GM11168 (cell line): ENCODE measurements around the gene SETMAR.
"Not testable (repeated sequence)": the region's sequence is repeated elsewhere in the genome, so short reads cannot be mapped to it uniquely, and the experiment has no call there.

Source experiments
- in situ Hi-C: fragments of 300-500 bp; cut with MboI; formaldehyde crosslinking; loops from one replicate; pipeline ENCODE4 v1.12.0; 2022; ENCODE audit warnings: low sequenced_read_pairs; ENCODE audit not compliant: unreplicated experiment

Gene SETMAR

DNA sequence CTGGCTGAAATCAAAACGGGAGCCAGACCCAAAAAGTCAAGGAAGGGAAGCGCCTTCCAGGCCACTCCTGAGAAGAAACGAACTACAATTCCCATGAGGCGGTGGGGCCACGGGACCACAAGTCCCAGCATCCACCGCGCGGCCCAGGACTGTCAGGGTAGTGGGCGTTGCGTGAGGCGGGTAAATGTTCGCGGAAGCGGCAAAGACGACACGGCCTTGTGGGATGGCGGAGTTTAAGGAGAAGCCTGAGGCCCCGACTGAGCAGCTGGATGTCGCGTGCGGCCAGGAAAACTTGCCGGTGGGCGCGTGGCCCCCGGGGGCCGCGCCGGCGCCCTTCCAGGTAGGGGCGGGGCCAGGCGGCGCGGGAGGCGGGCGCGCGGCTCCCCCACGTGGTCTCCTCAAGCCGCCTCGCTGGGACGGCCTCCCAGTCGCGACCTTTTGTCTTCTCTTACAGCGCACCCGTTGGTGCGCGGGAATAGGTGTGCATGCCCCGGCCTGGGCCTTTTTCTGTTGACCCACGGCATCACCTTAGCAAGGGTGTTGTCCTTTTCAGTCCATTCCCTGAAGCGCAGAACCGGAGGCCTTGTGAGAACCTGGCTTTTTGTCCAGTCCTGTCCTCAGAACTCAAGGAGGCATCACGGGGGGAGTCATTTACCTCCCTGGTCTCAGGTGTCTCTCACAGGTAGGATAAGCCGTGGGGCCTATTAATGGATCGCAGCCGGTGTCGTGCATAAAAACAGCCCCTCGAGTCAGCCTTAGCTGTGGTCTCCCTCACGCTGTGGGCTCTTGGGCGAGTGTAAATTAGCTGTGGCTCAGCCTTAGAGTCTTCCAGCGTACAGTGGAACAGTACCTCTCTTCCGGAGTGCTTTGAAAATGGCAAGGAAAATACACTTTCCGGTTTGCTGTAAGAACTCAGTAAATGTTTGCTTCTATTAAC, at the start of gene SETMAR:
Gene SETMAR (plus strand): TSS at position 183 of the 937 bp plus-strand sequence. CDS start 2 bp downstream, at position 185.
- in situ Hi-C loops: no loop called here

DNA sequence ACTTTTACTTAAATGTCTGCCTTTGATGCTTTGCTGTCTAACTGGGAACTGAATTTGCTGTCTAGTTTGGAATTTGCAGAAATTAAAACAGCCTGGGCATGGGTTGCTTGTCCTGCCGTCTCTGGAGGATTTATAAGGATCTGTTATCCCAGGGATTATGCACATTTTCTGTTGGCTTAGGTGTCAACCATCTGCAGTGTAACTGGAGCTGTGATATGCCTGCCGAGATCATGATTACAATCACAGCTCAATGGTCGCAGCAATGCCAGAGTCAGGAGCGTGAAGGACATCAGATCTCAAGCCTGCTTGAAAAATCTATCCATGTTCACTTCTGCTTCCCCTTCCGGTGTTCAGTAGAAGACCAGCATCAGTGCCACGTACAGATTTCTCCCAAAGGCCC, 41.8 kb upstream of the SETMAR start:
- in situ Hi-C loops: no loop called here

DNA sequence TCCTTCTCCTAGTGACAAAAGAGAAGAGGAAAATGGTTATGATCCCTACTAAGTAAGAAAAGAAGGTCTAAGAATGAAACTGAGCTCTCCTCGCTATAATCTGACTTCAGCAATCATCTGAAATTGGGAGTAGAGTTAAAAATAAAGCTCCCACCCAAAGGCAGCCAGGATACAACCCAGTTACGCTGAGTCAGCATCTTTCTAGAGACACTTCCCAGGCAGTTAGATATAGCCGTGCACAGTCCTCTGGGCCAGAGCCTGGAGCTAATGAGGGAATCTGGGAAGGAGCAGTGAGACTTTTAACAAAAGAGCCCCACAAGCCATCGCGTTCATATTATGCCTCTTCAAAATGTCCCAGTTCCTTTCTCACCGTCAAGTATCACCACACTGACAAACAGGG, 39.1 kb upstream of the SETMAR start:
- in situ Hi-C loops: no loop called here

DNA sequence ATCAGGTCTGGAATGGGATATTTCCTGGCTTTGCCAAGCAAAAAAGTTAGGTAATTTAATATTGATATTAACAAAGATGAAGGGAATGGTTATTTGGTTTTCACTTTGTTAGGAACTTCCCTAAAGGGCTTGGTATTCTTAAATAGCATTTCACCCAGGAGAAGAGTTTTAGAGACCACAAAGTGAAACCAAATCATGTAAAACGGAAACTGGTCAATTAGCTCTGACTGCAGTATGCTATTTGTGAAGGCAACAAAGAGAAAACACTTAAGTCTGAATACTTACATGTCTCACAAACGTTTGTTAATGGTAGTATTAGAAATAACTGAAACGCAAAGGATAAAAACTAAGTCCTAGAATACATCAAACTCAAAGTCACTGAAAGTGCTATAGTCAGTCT, 32.4 kb upstream of the SETMAR start:
- in situ Hi-C loops: no loop called here

DNA sequence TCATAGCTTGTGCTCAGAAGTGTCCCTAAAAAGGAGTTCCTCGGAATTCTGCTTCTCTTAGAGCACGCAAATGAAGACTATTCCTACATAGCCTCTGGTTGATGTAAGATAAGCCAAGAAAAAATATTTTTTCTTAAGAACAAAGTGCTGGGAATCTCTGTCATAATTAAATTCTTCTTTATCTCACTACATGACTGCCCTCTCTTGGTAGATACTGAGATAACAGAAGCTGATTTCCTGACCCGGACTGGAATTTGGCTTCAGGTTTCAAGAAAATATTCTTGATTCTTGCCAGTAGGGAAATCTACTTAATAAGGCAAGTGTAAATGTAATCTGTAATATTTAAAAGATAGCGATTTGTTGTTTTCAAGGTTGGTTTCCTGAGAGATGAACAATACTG, 31.3 kb upstream of the SETMAR start:
- in situ Hi-C loops: no loop called here

DNA sequence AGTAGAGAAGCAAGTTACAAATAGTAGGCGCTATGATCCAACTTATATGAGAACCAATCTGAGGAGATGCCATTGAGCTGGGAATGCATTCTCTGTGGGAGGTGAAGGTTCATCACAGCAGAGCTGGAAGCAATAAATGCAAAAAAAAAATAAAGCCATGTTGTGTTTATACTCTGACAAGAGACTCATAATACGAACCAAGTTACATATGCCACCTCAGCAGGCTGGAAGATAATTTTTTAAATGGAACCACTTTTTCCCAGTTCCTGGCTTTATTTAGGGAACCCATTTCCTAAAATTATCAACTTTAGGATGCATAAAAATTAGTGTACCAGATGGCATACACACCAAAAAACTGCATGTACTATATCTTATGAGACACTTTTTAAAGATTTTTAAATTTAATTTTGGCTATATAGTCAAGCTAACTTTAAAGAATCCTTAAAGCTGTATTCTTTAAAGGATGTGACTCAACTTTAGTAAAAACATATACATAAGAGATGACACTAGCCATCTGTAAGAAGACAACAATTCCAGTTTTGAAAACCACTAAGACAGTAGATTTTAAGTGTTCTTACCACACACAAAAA, 23.6 kb upstream of the SETMAR start:
- in situ Hi-C loops: loop anchor here (25.0 kb wide), 1 partner anchor 1067 kb away; no protein-coding TSS in a partner anchor

DNA sequence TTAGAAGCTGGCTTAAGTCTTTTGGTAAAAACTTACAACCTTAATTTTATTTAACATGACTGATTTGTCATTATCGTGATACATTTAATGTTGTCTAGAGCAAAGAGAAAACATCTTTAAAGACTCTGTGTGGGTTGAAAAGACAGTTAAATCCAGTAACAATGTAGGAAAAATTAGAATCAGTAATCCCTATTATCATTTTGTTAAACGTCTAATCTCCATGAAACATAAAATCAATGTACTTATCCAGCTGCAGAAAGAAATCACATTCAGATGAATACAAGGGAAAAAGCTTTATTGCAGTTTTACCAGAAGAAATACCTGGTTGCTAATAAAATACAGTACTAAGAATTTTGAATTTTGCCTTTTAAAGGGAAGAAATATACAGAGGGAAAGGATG, 21.2 kb upstream of the SETMAR start:
- in situ Hi-C loops: loop anchor here (25.0 kb wide), 1 partner anchor 1070 kb away; no protein-coding TSS in a partner anchor

DNA sequence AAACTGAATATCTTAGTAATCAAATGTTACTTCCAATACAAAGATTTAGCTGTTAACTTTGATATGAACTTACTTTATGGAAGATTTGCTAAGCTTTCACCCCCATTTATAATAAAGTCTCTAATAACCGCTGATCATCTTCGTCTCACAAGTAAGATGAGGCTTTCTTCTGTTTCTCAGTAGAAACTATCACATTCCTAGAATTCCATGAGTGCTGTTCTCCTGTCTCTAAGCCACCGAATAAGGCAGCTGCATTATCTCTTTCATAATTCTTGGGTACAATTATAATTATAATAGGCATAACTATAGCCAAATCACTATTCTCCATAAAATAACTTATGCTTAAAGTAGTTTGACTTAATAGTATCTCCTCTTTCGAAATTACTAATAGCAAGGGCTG, 18.3 kb upstream of the SETMAR start:
- in situ Hi-C loops: loop anchor here (25.0 kb wide), 1 partner anchor 1073 kb away; no protein-coding TSS in a partner anchor

DNA sequence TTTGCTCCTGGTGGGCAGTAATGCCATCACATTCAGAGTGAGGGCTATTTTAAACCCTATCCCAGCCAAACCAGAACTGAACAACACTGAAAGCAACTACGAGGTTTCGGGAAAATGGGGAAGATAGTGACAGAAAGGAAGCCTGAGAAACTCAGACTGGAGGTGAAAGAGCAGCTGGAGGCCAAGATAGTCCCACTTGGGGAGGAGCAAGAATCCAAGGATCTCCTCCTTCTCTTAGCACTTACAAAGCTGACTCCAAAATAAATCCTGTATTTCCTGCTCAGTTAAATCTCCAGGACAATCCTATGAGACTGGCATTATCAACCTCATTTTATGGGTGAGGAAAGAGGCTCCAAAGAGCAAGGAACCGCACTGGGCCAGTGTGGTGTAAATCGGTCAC, 14.1 kb upstream of the SETMAR start:
- in situ Hi-C loops: loop anchor here (25.0 kb wide), 1 partner anchor 1077 kb away; no protein-coding TSS in a partner anchor

DNA sequence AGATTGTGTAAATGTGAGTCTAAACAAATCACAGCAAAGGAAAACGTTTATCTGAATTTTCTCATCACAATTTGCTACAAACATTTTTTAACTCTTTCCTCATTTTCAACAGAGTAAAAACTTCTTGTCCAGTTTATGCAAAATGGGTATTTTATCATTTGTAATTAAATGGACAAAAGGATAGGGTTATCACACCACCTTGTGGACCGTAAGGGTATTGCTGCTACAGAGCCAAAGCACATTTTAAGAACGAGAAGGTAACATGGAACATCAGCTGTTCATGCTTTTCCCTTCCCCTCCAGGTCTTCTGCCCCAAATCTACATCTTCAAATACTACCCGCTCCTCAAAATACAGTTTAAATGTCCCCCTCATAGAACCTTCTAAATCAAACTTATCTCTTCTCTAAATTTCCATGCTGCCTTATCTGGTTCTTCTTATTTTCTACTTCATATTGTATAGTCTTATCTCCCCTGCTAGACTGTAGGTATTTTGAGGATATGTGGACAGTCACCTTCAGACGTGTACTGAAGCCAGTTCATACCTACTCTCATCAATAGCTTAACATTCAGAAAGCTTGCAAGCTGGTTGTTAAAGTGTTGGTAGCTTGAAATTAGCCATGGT, 12.8 kb upstream of the SETMAR start:
- in situ Hi-C loops: loop anchor here (25.0 kb wide), 1 partner anchor 1078 kb away; no protein-coding TSS in a partner anchor

DNA sequence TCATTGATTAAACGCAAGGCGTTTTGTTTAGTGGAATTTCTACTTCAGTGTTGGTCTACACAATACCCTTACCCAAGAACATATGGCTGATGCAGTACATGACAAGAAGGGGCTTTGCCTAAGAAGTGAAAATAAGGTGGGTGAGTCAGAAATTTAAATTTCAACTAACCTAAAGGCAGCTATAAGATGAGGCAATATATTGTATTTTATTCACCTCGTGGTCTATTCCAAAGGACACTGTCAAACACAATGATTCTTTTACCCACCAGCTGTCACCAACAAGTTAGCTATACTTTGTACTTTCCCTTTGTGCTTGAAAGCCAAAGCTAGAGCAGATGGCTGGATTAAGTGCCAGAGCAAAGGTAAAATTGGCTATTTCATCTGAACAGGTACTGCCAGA, 10.9 kb upstream of the SETMAR start:
- in situ Hi-C loops: loop anchor here (25.0 kb wide), 1 partner anchor 1080 kb away; no protein-coding TSS in a partner anchor

DNA sequence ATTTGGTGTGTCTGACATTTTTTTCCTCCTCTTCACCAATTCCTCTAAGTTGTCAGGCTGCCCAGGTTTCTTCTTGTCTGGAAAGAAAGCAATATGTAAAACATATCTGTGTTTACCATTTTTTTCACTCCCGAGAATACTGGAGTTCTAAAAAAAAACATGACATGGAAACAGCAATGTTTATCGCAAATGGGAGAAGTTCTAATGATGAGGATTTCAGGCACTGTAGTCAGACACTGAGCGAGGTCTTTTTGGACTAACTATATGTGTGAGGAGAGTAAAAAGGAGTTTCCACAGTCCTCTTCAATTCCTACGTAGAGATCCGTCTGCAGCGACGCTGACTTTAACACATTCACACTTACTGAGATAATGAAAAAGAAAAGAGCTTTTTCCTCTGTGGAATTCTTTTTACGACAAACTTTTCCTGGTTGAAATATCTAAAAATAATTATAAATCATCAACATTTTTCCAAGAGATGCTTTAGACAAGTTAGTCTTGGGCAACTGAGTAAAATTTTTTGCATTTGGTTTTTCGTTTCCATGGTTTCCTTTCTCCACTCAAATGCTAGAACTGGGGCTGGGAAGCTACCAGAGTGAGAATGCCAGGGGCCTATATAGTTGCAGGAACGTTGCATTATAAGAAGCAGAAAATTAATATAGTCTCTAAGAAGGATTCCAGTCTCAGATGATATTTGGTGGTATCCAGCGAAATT, 8.4 kb upstream of the SETMAR start:
- in situ Hi-C loops: loop anchor here (25.0 kb wide), 1 partner anchor 1082 kb away; no protein-coding TSS in a partner anchor

DNA sequence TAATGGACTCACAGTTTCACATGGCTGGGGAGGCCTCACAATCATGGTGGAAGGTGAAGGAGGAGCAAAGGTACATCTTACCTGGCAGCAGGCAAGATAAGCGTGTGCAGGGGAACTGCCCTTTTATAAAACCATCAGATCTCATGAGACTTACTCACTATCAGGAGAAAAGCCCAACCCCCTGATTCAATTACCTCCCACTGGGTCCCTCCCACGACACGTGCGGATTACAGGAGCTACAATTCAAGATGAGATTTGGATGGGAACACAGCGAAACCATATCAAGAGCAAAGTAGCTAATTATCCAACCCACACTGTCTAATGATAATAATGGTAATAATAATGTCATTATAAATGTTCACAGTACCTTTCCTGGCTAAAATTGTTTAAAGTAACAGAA, 6.7 kb upstream of the SETMAR start:
- in situ Hi-C loops: loop anchor here (25.0 kb wide), 1 partner anchor 1084 kb away; no protein-coding TSS in a partner anchor

DNA sequence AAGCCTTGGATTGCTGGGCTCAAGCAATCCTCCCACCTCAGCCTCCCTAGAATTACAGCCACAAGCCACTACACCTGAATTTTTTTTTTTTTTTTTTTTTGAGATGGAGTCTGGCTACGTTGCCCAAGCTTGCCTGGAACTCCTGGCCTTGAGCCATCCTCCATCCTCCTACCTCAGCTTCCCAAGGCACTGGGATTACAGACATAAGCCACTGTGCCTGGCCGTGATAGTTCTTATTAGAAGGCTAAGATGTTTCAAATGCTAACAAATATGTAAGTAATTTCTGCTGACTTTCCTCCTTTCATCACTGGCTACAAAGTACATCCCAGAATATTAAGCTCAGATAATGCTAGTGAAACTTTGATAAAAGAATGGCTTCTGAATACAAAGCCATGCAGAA, 5.7 kb upstream of the SETMAR start:
- in situ Hi-C loops: loop anchor here (25.0 kb wide), 1 partner anchor 1085 kb away; no protein-coding TSS in a partner anchor

DNA sequence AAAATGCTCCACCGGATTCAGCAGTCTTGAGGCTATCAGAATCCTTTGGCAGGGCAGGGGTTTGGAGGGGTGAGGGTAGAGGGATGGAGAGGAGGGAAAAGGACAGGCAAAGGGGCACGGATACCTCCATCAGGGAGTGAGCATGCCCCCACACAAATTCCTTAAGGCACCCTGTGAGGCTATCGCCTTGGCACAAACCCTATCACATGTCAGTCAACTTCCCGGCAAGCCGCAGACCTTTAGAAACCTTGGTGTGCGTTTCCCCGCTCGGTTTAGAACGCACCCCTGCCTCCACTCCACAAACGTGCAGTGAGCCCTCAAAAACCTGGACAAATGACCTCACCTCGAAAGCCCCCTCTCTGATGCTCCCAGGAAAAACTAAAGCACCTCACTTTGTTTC, 422 bp upstream of the SETMAR start:
- in situ Hi-C loops: no loop called here

DNA sequence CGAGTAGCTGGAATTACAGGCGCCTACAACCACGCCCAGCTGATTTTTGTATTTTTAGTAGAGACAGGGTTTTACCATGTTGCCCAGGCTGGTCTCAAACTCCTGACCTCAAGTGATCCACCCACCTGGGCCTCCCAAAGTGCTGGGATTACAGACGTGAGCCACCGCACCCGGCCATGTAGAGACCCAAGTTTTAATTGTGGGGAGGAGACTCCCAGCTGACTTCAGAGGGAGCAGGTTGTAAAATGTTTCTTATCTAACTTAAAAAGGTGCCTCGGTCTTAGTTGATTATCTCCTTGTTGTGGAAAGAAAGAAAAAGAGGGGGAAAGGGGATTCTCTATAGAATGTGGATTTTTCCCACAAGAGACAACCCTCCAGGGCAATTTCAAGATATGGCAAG, 2.0 kb downstream of the SETMAR start:
- in situ Hi-C loops: not testable (repeated sequence)

DNA sequence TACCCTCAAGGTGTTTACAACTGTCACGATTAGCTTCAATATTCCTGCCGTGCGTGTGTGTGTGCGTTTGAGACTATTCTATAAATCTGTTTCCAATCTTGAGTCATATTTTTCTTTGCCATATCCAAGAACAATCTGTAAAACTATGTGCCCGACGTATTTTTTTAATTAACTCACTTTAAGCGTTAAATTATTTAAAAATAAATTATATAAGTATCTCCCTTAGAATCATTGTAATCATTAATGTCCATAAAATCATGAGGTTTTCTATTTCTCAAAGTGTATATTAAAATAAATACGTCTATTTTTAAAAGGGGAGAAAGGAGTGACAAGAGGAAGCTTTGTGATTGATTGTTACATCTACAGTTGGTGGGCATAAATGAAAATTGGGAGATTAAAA, 2.9 kb downstream of the SETMAR start:
- in situ Hi-C loops: no loop called here

DNA sequence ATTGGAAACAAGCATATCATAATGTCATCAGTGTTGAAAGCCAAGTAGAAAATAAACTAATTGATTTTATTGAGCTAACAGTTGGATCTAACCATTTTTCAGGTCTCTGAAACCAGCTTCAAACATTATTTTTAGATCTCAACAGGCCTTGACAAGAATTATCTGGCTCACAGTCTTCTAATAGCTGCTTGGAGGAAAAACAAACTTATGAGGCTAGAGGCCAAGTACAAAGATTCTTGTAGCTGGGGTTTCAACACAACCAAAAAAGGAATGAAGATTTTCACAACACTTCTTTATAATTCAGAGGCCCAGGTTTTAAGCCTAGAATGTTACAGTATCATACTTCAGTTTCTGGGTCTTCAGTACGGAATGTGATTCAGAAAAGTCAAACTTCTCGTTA, 3.7 kb downstream of the SETMAR start:
- in situ Hi-C loops: no loop called here

DNA sequence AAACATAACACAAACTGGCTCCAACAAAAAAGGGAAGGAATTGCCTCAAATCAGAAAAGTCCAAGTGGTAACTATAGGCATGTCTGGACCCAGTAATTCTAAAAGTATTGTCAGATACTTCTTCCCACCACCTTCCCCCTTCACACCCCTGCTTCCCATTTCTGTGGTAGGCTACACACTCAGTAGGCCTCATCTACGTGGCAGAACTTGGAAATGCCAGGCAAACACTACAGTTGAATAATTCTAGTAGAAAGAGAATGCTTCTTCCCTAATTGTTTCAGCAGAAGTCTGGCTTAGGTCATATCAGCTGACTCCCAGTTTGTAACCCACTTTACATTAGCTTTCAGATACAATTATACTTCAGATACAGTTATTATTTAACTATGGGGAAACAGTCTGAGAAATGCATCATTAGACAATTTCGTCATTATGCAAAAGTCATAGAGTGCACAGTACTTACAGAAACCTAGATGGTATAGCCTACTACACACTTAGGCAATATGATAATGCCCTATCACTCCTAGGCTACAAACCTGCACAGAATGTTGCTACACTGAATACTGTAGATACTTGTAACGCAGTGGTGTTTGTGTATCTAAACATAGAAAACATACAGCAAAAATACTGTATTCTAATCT, 6.4 kb downstream of the SETMAR start:
- in situ Hi-C loops: no loop called here

DNA sequence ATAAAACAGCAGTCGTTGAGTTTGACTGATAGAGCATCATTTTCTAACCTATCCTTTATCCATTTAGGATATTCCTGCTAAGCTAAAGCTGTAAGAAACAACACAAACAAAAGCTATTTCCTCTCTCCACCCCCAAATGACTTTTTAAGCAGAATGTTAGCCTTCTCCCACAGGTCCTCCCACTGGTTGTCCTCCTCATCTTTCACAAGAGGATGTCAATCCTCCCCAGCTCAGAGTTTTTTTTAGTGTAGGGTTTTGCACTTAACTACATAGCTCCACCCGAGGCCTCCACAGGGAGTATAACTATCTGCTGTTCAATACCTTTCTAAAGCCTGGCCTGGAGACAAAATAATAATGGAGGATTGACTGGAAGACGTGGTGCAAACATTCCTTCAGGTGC, 7.8 kb downstream of the SETMAR start:
- in situ Hi-C loops: no loop called here
